Sigmoid colon (tissue), 4 donors: ENCODE data around the gene AMMECR1.

Source experiments
- CTCF ChIP-seq, 4 experiments: fragments of 450-650 bp in 3 of 4; fragments of 200-600 bp in 1 of 4; IDR thresholded peaks; one replicate each; pipeline ENCODE4 v1.5.1; 2016 to 2019; ENCODE audit warnings: antibody characterized with exemption in 4 of 4, mild to moderate bottlenecking in 3 of 4, moderate library complexity in 2 of 4
- POLR2AphosphoS5 ChIP-seq, 4 donors: sonication (generic); formaldehyde crosslinking; IDR thresholded peaks; one replicate each; pipeline ENCODE4 v1.6.1; 2017; ENCODE audit warnings: antibody characterized with exemption in 4 of 4

DNA sequence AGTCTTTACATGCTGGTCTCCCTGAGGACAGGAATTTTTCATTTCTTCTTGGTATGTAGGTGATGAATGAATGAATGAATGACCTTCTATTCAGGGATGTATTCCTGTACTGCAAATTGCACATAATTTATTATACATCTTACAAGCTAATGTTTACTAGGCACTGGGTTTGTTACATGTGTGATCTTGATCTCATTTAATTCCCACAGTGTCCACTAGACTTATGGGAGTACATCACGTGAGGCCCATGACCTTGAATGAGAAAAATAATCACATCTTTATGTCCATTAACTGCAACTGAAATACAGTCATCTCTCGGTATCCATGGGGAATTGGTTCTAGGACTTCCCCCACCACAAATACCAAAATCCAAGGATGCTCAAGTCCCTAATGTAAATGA is 164.6 kb downstream of the AMMECR1 start:
- TF ChIP-seq POLR2AphosphoS5 (IDR thresholded peaks at IDR 0.05) (no peak), CTCF (IDR thresholded peaks at IDR 0.05) (no peak)
